SU-DHL-6 (cell line): ENCODE measurements around the gene KHK.

Experiments
- CTCF ChIP-seq: fragments of 200-600 bp; sonication (generic); IDR thresholded peaks from one replicate; pipeline ENCODE4 v1.5.1; 2017; ENCODE audit warnings: antibody characterized with exemption, mild to moderate bottlenecking, low read length, moderate library complexity; ENCODE audit not compliant: insufficient read depth, poor library complexity, severe bottlenecking
- EZH2phosphoT487 ChIP-seq: fragments of 200-600 bp; sonication (generic), shearing (Covaris generic); conservative IDR thresholded peaks from 2 replicates; pipeline ENCODE4 v1.6.1; 2018; ENCODE audit warnings: mild to moderate bottlenecking, antibody characterized with exemption, low read length, moderate library complexity, mixed read lengths

- TF ChIP-seq CTCF (no peak), EZH2phosphoT487 (no peak)
Observed at GRCh38 chr2:27053776-27054175, 32.8 kb upstream of the KHK start.
